Mesenchymal stem cell (in vitro differentiated cells and primary cell): Measurements from ENCODE around the gene KCNH1.

Experiments
- DNase-seq: peaks from one replicate; pipeline ENCODE4 v3.0.0-alpha.2; 2013
- H2AFZ ChIP-seq: one replicate; pipeline ENCODE4 v1.6.1; 2013; ENCODE audit warnings: low read depth, mild to moderate bottlenecking, control low read depth, inconsistent platforms, low read length, moderate library complexity
- H2AK5ac ChIP-seq: 2 replicates; pipeline ENCODE4 v1.6.1; 2013; ENCODE audit warnings: low read length, moderate library complexity, mild to moderate bottlenecking, inconsistent platforms; ENCODE audit not compliant: severe bottlenecking
- H2BK120ac ChIP-seq: one replicate; pipeline ENCODE4 v1.6.1; 2013; ENCODE audit warnings: low read depth, mild to moderate bottlenecking, inconsistent platforms, low read length, moderate library complexity
- H2BK12ac ChIP-seq, 2 experiments: one replicate each; pipeline ENCODE4 v1.6.1; 2013; ENCODE audit warnings: inconsistent platforms in 2 of 2, low read length in 2 of 2, mild to moderate bottlenecking in 2 of 2, moderate library complexity in 2 of 2, control low read depth in 1 of 2
- H2BK15ac ChIP-seq: one replicate; pipeline ENCODE4 v1.6.1; 2013; ENCODE audit warnings: mild to moderate bottlenecking, low read depth, inconsistent platforms; ENCODE audit not compliant: poor library complexity, severe bottlenecking
- H2BK5ac ChIP-seq: 2 replicates; pipeline ENCODE4 v1.6.1; 2013; ENCODE audit warnings: low read depth, mild to moderate bottlenecking, low read length, control low read depth, inconsistent platforms; ENCODE audit not compliant: poor library complexity, severe bottlenecking
- H3K14ac ChIP-seq, 2 experiments: one replicate each; pipeline ENCODE4 v1.6.1; 2013; ENCODE audit warnings: inconsistent platforms in 2 of 2, low read length in 2 of 2, control low read depth in 1 of 2, mild to moderate bottlenecking in 1 of 2, moderate library complexity in 1 of 2
- H3K18ac ChIP-seq, 2 experiments: one replicate each; pipeline ENCODE4 v1.6.1; 2013; ENCODE audit warnings: inconsistent platforms in 2 of 2, low read length in 2 of 2, control low read depth in 1 of 2, low read depth in 1 of 2, mild to moderate bottlenecking in 1 of 2
- H3K23ac ChIP-seq, 2 experiments: one replicate each; pipeline ENCODE4 v1.6.1; 2013; ENCODE audit warnings: inconsistent platforms in 2 of 2, low read length in 2 of 2, mild to moderate bottlenecking in 2 of 2, moderate library complexity in 2 of 2, control low read depth in 1 of 2
- H3K27ac ChIP-seq: 2 replicates; pipeline ENCODE4 v1.5.1; 2013; ENCODE audit warnings: mild to moderate bottlenecking, moderate library complexity, low read length, control low read depth, inconsistent platforms; ENCODE audit not compliant: poor library complexity, severe bottlenecking
- H3K27me3 ChIP-seq, 2 experiments: 2 replicates each; pipeline versions ENCODE4 v1.6.1 to v1.7.0; 2013; ENCODE audit warnings: low read length in 2 of 2, mild to moderate bottlenecking in 2 of 2, moderate library complexity in 2 of 2, control low read depth in 1 of 2, inconsistent platforms in 1 of 2; ENCODE audit not compliant: control insufficient read depth in 1 of 2, insufficient read depth in 1 of 2
- H3K36me3 ChIP-seq, 2 experiments: 2 replicates each; pipeline versions ENCODE4 v1.6.1 to v1.7.0; 2013; ENCODE audit warnings: low read length in 2 of 2, control low read depth in 1 of 2, inconsistent platforms in 1 of 2, low read depth in 1 of 2, mild to moderate bottlenecking in 1 of 2; ENCODE audit not compliant: insufficient read depth in 2 of 2, control insufficient read depth in 1 of 2
- H3K4ac ChIP-seq, 2 experiments: one replicate each; pipeline ENCODE4 v1.6.1; 2013; ENCODE audit warnings: inconsistent platforms in 2 of 2, low read length in 2 of 2, mild to moderate bottlenecking in 2 of 2, moderate library complexity in 2 of 2, control low read depth in 1 of 2, low read depth in 1 of 2
- H3K4me1 ChIP-seq: 2 replicates; pipeline ENCODE4 v1.6.1; 2013; ENCODE audit warnings: low read depth, low read length, control low read depth; ENCODE audit not compliant: control insufficient read depth, insufficient read depth
- H3K4me2 ChIP-seq: 2 replicates; pipeline ENCODE4 v1.6.1; 2013; ENCODE audit warnings: low read length, mild to moderate bottlenecking, inconsistent platforms; ENCODE audit not compliant: poor library complexity, severe bottlenecking
- H3K4me3 ChIP-seq, 2 experiments: 2 replicates each; pipeline versions ENCODE4 v1.5.1 to v1.7.0; 2013; ENCODE audit warnings: low read length in 2 of 2, mild to moderate bottlenecking in 2 of 2, control low read depth in 1 of 2, low read depth in 1 of 2; ENCODE audit not compliant: insufficient read depth in 1 of 2
- H3K79me1 ChIP-seq: replicated peaks from 2 replicates; pipeline ENCODE4 v1.6.1; 2013; ENCODE audit warnings: mild to moderate bottlenecking, control low read depth, low read length, inconsistent platforms; ENCODE audit not compliant: poor library complexity, severe bottlenecking
- H3K9ac ChIP-seq: 2 replicates; pipeline ENCODE4 v1.7.0; 2013; ENCODE audit warnings: mild to moderate bottlenecking, low read length, moderate library complexity
- H3K9me3 ChIP-seq: 2 replicates; pipeline ENCODE4 v1.7.0; 2013; ENCODE audit warnings: mild to moderate bottlenecking, low read length; ENCODE audit not compliant: control insufficient read depth
- H4K8ac ChIP-seq: one replicate; pipeline ENCODE4 v1.6.1; 2013; ENCODE audit warnings: inconsistent platforms, mild to moderate bottlenecking, low read length, moderate library complexity
- H4K91ac ChIP-seq: one replicate; pipeline ENCODE4 v1.6.1; 2013; ENCODE audit warnings: mild to moderate bottlenecking, low read length, inconsistent platforms
- WGBS: methylation state at CpG from one replicate; pipeline ENCODE4 v1.1.7; 2013; ENCODE audit warnings: mixed read lengths; 5-methylcytosine and 5-hydroxymethylcytosine counted together

The KCNH1 gene

GRCh38 chr1:210827481-210827880 lies 306.5 kb downstream of the KCNH1 start:
- DNase-seq: no peak
- no peak overlapping the region for H3K23ac ChIP-seq
- H2BK120ac ChIP-seq: no peak overlapping the region
- no peak overlapping the region for H3K27ac ChIP-seq
- no peaks in the 10 kb centered on the region for H3K4me1 ChIP-seq
- H3K14ac ChIP-seq: no peak overlapping the region
- no peak overlapping the region for H2AFZ ChIP-seq
- no peak overlapping the region for H2BK15ac ChIP-seq
- H3K79me1 ChIP-seq: no peaks in the 10 kb centered on the region
- no peak overlapping the region for H3K4me2 ChIP-seq
- H3K27me3 ChIP-seq: no peaks in the 10 kb centered on the region
- no peak overlapping the region for H2BK12ac ChIP-seq
- peaks cover 5% of the 10 kb centered on the region for H3K9me3 ChIP-seq
- no peak overlapping the region for H4K8ac ChIP-seq
- H4K91ac ChIP-seq: no peak overlapping the region
- H3K4me3 ChIP-seq: no peak overlapping the region
- no peak overlapping the region for H3K18ac ChIP-seq
- no peak overlapping the region for H3K4ac ChIP-seq
- no peak overlapping the region for H3K9ac ChIP-seq
- no peaks in the 10 kb centered on the region for H3K36me3 ChIP-seq
- H2AK5ac ChIP-seq: no peak overlapping the region
- no peak overlapping the region for H2BK5ac ChIP-seq

- Histone ChIP-seq H3K27me3 (no peaks in the 10 kb centered on the region), H2BK120ac (no peak overlapping the region), H4K8ac (no peak overlapping the region), H3K18ac (no peak overlapping the region), H3K4me2 (no peak overlapping the region), H3K36me3 (no peaks in the 10 kb centered on the region), H3K9me3 (peaks cover 5% of the 10 kb centered on the region), H2BK15ac (no peak overlapping the region), H3K23ac (no peak overlapping the region), H3K79me1 (peaks cover 2% of the 10 kb centered on the region), H3K9ac (no peak overlapping the region), H2AK5ac (no peak overlapping the region), H3K27ac (no peak overlapping the region), H3K14ac (no peak overlapping the region), H4K91ac (no peak overlapping the region), H2AFZ (no peak overlapping the region), H2BK5ac (no peak overlapping the region), H3K4ac (no peak overlapping the region), H3K4me1 (no peaks in the 10 kb centered on the region), H2BK12ac (no peak overlapping the region), H3K4me3 (no peak overlapping the region)
- WGBS: 96% methylated on average over 5 of the region's 5 CpGs
- no peak for DNase-seq
Observed at GRCh38 chr1:210826686-210827085, 307.3 kb downstream of the KCNH1 start.

DNA sequence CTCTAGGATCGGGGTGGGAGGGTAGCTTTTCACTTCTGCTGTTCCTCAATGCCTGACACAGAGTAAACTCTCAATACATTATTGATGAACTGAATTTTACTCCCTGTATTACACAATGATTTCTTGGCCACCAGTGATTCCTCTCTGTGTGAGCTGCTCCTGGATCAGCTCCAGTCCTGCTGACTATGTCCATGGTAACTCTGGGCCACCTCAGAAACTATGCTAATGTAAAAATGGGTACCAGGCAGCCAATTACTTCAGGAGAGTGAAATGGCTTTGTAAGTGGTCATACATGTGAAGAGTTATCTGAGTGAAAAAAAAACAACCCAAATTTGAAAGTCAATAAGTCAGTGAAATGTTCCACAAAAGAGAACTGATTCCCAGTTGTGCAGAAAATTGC lies 311.0 kb downstream of the KCNH1 start:
- 69% methylated on average over 1 of the region's 1 CpG for WGBS
- H3K27me3 ChIP-seq: no peaks in the 10 kb centered on the region

DNA sequence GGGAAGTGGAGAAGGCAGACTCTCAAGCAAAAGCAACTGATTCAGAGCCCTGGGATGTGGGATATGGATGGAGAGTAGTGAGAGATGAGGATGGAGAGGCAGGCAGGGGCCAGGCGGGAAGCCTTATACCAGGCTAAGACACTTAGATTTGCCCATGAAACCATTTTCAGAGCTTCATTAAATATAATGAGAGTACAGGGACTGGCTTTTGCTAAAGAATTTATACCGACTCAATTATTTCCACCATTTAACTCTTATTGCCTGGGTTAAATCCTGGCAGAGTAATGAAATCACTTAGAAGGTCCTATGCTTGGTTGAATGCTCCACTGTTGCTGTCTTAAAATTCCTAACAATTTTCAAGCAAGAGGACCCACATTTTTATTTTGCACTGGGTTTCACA lies 311.7 kb downstream of the KCNH1 start:
- Histone ChIP-seq H2AK5ac (no peak overlapping the region), H2BK5ac (no peak overlapping the region), H3K36me3 (no peaks in the 10 kb centered on the region), H4K8ac (no peak overlapping the region), H3K14ac (no peak overlapping the region), H2BK12ac (no peak overlapping the region), H2BK15ac (no peak overlapping the region), H4K91ac (no peak overlapping the region), H3K9ac (no peak overlapping the region), H3K27me3 (no peaks in the 10 kb centered on the region), H3K79me1 (peaks cover 2% of the 10 kb centered on the region), H3K4me2 (no peak overlapping the region), H3K18ac (no peak overlapping the region), H2AFZ (no peak overlapping the region), H3K27ac (no peak overlapping the region), H3K4me3 (no peak overlapping the region), H3K4me1 (no peaks in the 10 kb centered on the region), H3K23ac (no peak overlapping the region), H3K9me3 (no peaks in the 10 kb centered on the region), H3K4ac (no peak overlapping the region), H2BK120ac (no peak overlapping the region)
- WGBS: 100% methylated on average over 1 of the region's 2 CpGs
- no peak for DNase-seq

More for the DNA sequence above, 311.0 kb downstream of the KCNH1 start:
- Histone ChIP-seq H3K4me2 (no peak overlapping the region), H2BK5ac (no peak overlapping the region), H3K4me1 (no peaks in the 10 kb centered on the region), H3K4ac (no peak overlapping the region), H3K14ac (no peak overlapping the region), H2BK15ac (no peak overlapping the region), H2BK12ac (no peak overlapping the region), H4K91ac (no peak overlapping the region), H2BK120ac (no peak overlapping the region), H3K9me3 (no peaks in the 10 kb centered on the region), H3K9ac (no peak overlapping the region), H3K79me1 (peaks cover 2% of the 10 kb centered on the region), H3K36me3 (no peaks in the 10 kb centered on the region), H4K8ac (no peak overlapping the region), H3K23ac (no peak overlapping the region), H2AFZ (no peak overlapping the region), H2AK5ac (no peak overlapping the region), H3K27ac (no peak overlapping the region), H3K18ac (no peak overlapping the region), H3K4me3 (no peak overlapping the region)
- no peak for DNase-seq
